GM23338 (cell line): ENCODE results near the gene SCGB1A1. TPM values are rescaled to one million over a fixed set of nuclear protein-coding genes. Genes with fewer than 3 reads are reported as not detected.

Source experiments
- CREB1 ChIP-seq: fragments of 250-450 bp; sonication (Bioruptor Pico); IDR thresholded peaks from 2 replicates; pipeline ENCODE4 v1.5.0; 2020; ENCODE audit warnings: low read depth, mild to moderate bottlenecking, moderate library complexity
- JUNB ChIP-seq: IDR thresholded peaks from one replicate; pipeline ENCODE4 v1.6.1; 2016; ENCODE audit warnings: antibody characterized with exemption; ENCODE audit not compliant: unreplicated experiment
- NANOG ChIP-seq: IDR thresholded peaks from 2 replicates; pipeline ENCODE4 v1.6.1; 2016; ENCODE audit warnings: antibody characterized with exemption, borderline replicate concordance
- REST ChIP-seq: IDR thresholded peaks from one replicate; pipeline ENCODE4 v1.6.1; 2018; ENCODE audit warnings: antibody characterized with exemption; ENCODE audit not compliant: unreplicated experiment
- STAT1 ChIP-seq: IDR thresholded peaks from one replicate; pipeline ENCODE4 v1.6.1; 2016; ENCODE audit warnings: antibody characterized with exemption; ENCODE audit not compliant: unreplicated experiment
- ZNF114 ChIP-seq: fragments of 250-450 bp; sonication (Bioruptor Pico); IDR thresholded peaks from 2 replicates; pipeline ENCODE4 v1.5.0; 2020; ENCODE audit warnings: mild to moderate bottlenecking, moderate library complexity
- ZNF462 ChIP-seq: fragments of 250-450 bp; sonication (Bioruptor Pico); IDR thresholded peaks from 2 replicates; pipeline ENCODE4 v1.5.0; 2020; ENCODE audit warnings: mild to moderate bottlenecking, moderate library complexity
- polyA plus RNA-seq: library from polyadenylated mRNA; unstranded; fragments of >200 nt; fragmentation: Nextera tagmentation; extraction: Ambion mirVana; gene quantifications from 2 replicates; pipeline ENCODE4 v1.2.1, GENCODE V29; 2016
- total RNA-seq: library from RNA; depleted of rRNA; stranded (reverse); fragments of >200 nt; shearing (Covaris generic); gene quantifications from 2 replicates; pipeline ENCODE4 v1.2.3, GENCODE V29; 2014

SCGB1A1 gene
- total and polyA plus RNA-seq, 2 experiments from 2014 or later = not detected

GRCh38 chr11:62418136-62418535 is 697 bp upstream of the SCGB1A1 start (continued):
- TF ChIP-seq ZNF462 = no peak
- TF ChIP-seq JUNB = no peak
- no peak for TF ChIP-seq REST
- TF ChIP-seq CREB1 = no peak
- no peak for TF ChIP-seq ZNF114
- no peak for TF ChIP-seq NANOG
- TF ChIP-seq STAT1 = no peak
